HEK293T (cell line): ENCODE results near the gene RRP1.

ENCODE experiments used
- CTCF ChIA-PET: fragments of 350-600 bp; formaldehyde crosslinking; extraction: SDS; loops from one replicate; lab custom pipeline; 2021; ENCODE audit warnings: antibody characterized with exemption, inconsistent platforms; lab: Yijun Ruan, JAX
- POLR2A ChIA-PET: fragments of 350-600 bp; formaldehyde crosslinking; extraction: SDS; loops from one replicate; lab custom pipeline; 2020; ENCODE audit warnings: antibody characterized with exemption, inconsistent platforms; lab: Yijun Ruan, JAX
- DNase-seq: peaks from one replicate; pipeline ENCODE4 v3.0.0; 2012; ENCODE audit warnings: mixed read lengths; ENCODE audit errors: extremely low spot score
- ARNT ChIP-seq: fragments of 450-650 bp; IDR thresholded peaks from 2 replicates; pipeline ENCODE4 v1.6.1; 2017; ENCODE audit warnings: mild to moderate bottlenecking
- BHLHE40 ChIP-seq: fragments of 450-650 bp; IDR thresholded peaks from 2 replicates; pipeline ENCODE4 v1.6.1; 2016; ENCODE audit warnings: mild to moderate bottlenecking, moderate library complexity, borderline replicate concordance
- CTBP1 ChIP-seq: fragments of 450-650 bp; IDR thresholded peaks from 2 replicates; pipeline ENCODE4 v1.6.1; 2016; ENCODE audit warnings: borderline replicate concordance
- ELF4 ChIP-seq: fragments of 450-650 bp; IDR thresholded peaks from 2 replicates; pipeline ENCODE4 v1.6.1; 2017; ENCODE audit warnings: antibody characterized with exemption
- FOXA1 ChIP-seq: fragments of 450-650 bp; IDR thresholded peaks from 2 replicates; pipeline ENCODE4 v1.6.1; 2016; ENCODE audit warnings: mild to moderate bottlenecking
- FOXK2 ChIP-seq: fragments of 450-650 bp; IDR thresholded peaks from 2 replicates; pipeline ENCODE4 v1.6.1; 2016; ENCODE audit warnings: mild to moderate bottlenecking
- FOXM1 ChIP-seq: fragments of 450-650 bp; IDR thresholded peaks from 2 replicates; pipeline ENCODE4 v1.6.1; 2017; ENCODE audit warnings: mild to moderate bottlenecking, borderline replicate concordance
- HDGF ChIP-seq: fragments of 450-650 bp; IDR thresholded peaks from 2 replicates; pipeline ENCODE4 v1.6.1; 2017; ENCODE audit warnings: antibody characterized with exemption, borderline replicate concordance
- L3MBTL2 ChIP-seq: fragments of 450-650 bp; conservative IDR thresholded peaks from 2 replicates; pipeline ENCODE4 v1.6.1; 2016; ENCODE audit warnings: mild to moderate bottlenecking
- LEF1 ChIP-seq: fragments of 450-650 bp; IDR thresholded peaks from 2 replicates; pipeline ENCODE4 v1.6.1; 2017; ENCODE audit warnings: mild to moderate bottlenecking, borderline replicate concordance
- NFRKB ChIP-seq: fragments of 450-650 bp; IDR thresholded peaks from 2 replicates; pipeline ENCODE4 v1.6.1; 2016; ENCODE audit warnings: mild to moderate bottlenecking, moderate library complexity
- SP1 ChIP-seq: fragments of 450-650 bp; IDR thresholded peaks from 2 replicates; pipeline ENCODE4 v1.6.1; 2017
- SUZ12 ChIP-seq: fragments of 450-650 bp; IDR thresholded peaks from 2 replicates; pipeline ENCODE4 v1.6.1; 2016; ENCODE audit warnings: mild to moderate bottlenecking
- TARDBP ChIP-seq: fragments of 450-650 bp; IDR thresholded peaks from 2 replicates; pipeline ENCODE4 v1.6.1; 2016
- ZNF384 ChIP-seq: fragments of 450-650 bp; IDR thresholded peaks from 2 replicates; pipeline ENCODE4 v1.6.1; 2016
- TF ChIP-seq, protein P1 (sequence below): fragments of 450-650 bp; IDR thresholded peaks from 2 replicates; pipeline ENCODE4 v1.6.1; 2016

The RRP1 gene

DNA sequence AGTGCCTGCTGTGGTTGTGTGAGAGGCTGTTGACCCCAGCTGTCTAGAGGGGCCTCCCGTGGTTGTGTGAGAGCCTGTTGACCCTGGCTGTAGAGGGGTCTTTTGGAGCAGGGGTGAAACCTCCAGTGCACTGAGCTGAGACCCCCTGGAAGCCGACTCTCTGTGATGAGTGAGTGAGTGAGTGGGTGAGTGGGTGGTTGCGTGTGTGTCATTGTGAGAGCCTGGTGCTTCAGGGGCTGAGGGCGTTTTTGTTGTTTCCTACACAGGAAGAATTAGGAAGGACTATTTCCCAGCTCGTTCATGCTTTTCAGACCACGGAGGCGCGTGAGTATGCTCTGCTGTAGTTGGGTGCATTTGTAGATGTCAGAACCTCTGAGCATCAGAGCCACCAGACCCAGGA, 3.0 kb downstream of the RRP1 start:
- CTCF ChIA-PET = interaction anchor here (0.7 kb wide), 1 partner anchor 1314 kb away, joined by 3 read pairs; no protein-coding TSS in a partner anchor

DNA sequence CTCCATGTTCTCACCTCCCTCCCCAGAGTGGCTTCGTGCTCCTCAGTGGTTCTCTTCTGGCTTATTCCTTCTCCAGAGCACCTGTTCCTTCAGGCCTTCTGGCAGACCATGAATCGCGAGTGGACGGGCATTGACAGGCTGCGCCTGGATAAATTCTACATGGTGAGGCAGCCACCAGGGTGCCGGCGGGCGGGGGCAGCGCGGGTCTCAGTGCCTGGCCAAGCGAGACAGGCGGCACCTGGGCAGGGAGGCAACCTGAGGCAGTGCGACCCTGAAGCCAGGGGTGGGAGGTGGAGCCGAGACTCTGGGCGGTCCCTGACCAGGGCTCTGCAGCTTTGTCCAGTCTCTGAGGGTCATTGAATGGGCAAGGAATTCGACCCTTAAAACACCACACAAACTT, 3.9 kb downstream of the RRP1 start:
- DNase-seq = no peak
- CTCF ChIA-PET = no interaction called here
- POLR2A ChIA-PET = no interaction called here
- no peak for TF ChIP-seq SUZ12
- no peak for TF ChIP-seq CTBP1
- no peak for TF ChIP-seq FOXM1
- no peak for TF ChIP-seq NFRKB
- no peak for TF ChIP-seq TARDBP
- no peak for TF ChIP-seq ELF4
- no peak for TF ChIP-seq SP1
- TF ChIP-seq ARNT = no peak
- TF ChIP-seq, protein P1, sequence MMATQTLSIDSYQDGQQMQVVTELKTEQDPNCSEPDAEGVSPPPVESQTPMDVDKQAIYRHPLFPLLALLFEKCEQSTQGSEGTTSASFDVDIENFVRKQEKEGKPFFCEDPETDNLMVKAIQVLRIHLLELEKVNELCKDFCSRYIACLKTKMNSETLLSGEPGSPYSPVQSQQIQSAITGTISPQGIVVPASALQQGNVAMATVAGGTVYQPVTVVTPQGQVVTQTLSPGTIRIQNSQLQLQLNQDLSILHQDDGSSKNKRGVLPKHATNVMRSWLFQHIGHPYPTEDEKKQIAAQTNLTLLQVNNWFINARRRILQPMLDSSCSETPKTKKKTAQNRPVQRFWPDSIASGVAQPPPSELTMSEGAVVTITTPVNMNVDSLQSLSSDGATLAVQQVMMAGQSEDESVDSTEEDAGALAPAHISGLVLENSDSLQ = no peak
- no peak for TF ChIP-seq L3MBTL2
- no peak for TF ChIP-seq FOXK2
- TF ChIP-seq BHLHE40 = no peak
- TF ChIP-seq HDGF = no peak
- no peak for TF ChIP-seq ZNF384
- no peak for TF ChIP-seq LEF1
- no peak for TF ChIP-seq FOXA1

More for the DNA sequence above, 3.0 kb downstream of the RRP1 start:
- TF ChIP-seq SUZ12 = no peak
- no peak for TF ChIP-seq TARDBP
- TF ChIP-seq, protein P1 = no peak
- TF ChIP-seq L3MBTL2 = no peak
- TF ChIP-seq ZNF384 = no peak
- TF ChIP-seq FOXK2 = no peak
- TF ChIP-seq LEF1 = no peak
- no peak for TF ChIP-seq CTBP1
- TF ChIP-seq SP1 = no peak
- TF ChIP-seq ARNT = no peak
- TF ChIP-seq FOXA1 = no peak
- TF ChIP-seq ELF4 = no peak
- no peak for TF ChIP-seq HDGF
- no peak for TF ChIP-seq NFRKB
- no peak for TF ChIP-seq BHLHE40
- TF ChIP-seq FOXM1 = no peak
- POLR2A ChIA-PET = no interaction called here
- no peak for DNase-seq

DNA sequence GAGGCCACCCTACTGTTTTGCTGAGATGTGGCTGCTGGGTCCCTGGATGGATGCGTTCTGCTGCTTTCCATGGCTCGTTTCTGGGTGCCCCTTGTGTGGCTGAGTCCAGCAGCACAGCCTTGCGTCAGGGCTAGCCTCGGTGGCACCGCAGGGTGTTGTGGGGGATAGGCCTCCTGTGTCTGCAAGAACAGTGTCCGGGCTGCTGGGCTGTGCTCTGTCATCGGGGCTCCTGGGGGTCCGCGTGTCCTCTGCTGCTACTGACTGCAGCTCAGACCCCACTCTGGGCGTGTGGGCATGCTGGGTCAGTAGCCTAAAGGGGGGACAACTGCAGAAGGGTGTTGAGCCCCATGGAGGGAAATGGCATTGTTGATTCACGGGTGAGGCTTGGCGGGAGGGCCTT, 4.9 kb downstream of the RRP1 start:
- POLR2A ChIA-PET = no interaction called here
- TF ChIP-seq HDGF = no peak
- TF ChIP-seq ELF4 = no peak
- TF ChIP-seq TARDBP = no peak
- no peak for TF ChIP-seq ZNF384
- TF ChIP-seq, protein P1 = no peak
- TF ChIP-seq ARNT = no peak
- TF ChIP-seq L3MBTL2 = no peak
- TF ChIP-seq BHLHE40 = no peak
- TF ChIP-seq CTBP1 = no peak
- TF ChIP-seq FOXK2 = no peak
- no peak for TF ChIP-seq SUZ12
- no peak for TF ChIP-seq SP1
- TF ChIP-seq FOXM1 = no peak
- no peak for TF ChIP-seq FOXA1
- no peak for TF ChIP-seq NFRKB
- TF ChIP-seq LEF1 = no peak
- CTCF ChIA-PET = no interaction called here
- DNase-seq = no peak

DNA sequence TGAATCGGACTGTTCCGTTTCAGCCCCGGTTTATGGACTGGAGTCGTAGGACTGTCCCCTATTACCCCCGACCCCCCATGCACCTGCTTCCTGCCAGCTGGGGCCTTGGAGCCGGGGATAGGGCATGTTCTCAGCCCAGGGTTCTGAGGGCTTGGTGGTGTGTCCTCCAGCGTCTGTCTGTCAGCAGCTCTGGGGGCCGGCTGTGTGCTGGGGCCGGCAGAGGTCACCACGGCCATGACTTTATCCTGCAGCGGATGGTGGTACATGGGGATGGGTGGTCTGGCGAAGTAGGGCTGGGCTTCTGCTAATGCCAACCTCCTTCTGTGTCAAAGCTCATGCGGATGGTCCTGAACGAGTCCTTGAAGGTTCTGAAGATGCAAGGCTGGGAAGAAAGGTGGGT, 5.5 kb downstream of the RRP1 start:
- CTCF ChIA-PET = no interaction called here
- POLR2A ChIA-PET = no interaction called here
- TF ChIP-seq FOXA1 (no peak), ARNT (no peak), FOXK2 (no peak), L3MBTL2 (no peak)
- DNase-seq = no peak

DNA sequence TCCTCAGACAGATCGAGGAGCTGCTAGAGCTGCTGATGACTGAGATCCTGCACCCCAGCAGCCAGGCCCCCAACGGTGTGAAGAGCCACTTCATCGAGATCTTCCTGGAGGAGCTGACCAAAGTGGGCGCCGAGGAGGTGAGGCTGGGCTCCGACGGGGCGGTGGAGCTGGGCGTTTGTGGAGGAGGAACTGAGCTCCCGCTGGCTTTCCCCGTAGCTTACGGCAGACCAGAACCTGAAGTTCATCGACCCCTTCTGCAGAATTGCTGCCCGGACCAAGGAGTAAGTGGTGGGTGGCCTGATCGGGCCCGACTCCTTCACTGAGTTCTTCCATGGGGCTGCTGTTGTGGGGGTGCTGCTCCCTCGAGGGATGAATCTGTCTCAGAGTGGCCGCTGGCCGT, 8.0 kb downstream of the RRP1 start:
- ChIA-PET CTCF (no interaction called here), POLR2A (no interaction called here)
- no peak for TF ChIP-seq FOXM1
- TF ChIP-seq HDGF = no peak
- no peak for TF ChIP-seq ELF4
- TF ChIP-seq SP1 = no peak
- TF ChIP-seq NFRKB = no peak
- no peak for TF ChIP-seq TARDBP
- no peak for TF ChIP-seq ARNT
- TF ChIP-seq CTBP1 = no peak
- no peak for TF ChIP-seq ZNF384
- TF ChIP-seq L3MBTL2 = no peak
- TF ChIP-seq, protein P1 = no peak
- no peak for DNase-seq
